ENCODE measurements around the gene EDIL3.

DNA sequence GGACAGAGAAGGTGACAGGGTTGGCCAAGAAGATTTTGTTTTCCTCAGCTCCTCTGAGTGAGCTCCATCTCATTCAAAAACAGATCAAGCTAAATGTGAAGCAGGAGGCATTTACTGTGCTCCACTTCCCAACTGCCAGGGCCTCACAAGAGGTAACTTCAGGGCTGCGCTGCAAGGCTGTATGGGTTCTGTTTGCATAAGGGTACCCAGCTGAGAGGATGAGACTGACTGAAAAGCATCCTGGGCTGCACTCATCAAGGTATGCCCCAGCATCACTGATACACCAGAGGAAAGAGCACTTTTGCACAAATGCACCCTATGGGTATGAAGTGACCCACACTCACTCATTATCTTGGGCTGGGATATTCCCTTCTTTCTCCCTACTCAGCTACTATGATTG is 347.8 kb downstream of the EDIL3 start:
- TF ChIP-seq EZH2 (IDR thresholded peaks at IDR 0.05; ENCODE audit: borderline replicate concordance, insufficient read depth, low read depth, low read length, poor library complexity, severe bottlenecking): no peak
- TF ChIP-seq, protein P1, sequence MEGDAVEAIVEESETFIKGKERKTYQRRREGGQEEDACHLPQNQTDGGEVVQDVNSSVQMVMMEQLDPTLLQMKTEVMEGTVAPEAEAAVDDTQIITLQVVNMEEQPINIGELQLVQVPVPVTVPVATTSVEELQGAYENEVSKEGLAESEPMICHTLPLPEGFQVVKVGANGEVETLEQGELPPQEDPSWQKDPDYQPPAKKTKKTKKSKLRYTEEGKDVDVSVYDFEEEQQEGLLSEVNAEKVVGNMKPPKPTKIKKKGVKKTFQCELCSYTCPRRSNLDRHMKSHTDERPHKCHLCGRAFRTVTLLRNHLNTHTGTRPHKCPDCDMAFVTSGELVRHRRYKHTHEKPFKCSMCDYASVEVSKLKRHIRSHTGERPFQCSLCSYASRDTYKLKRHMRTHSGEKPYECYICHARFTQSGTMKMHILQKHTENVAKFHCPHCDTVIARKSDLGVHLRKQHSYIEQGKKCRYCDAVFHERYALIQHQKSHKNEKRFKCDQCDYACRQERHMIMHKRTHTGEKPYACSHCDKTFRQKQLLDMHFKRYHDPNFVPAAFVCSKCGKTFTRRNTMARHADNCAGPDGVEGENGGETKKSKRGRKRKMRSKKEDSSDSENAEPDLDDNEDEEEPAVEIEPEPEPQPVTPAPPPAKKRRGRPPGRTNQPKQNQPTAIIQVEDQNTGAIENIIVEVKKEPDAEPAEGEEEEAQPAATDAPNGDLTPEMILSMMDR (IDR thresholded peaks at IDR 0.05): no peak

All from B cell (primary cell).